ENCODE measurements around the gene SGCD. TPM values are rescaled to one million over a fixed set of nuclear protein-coding genes. Genes with fewer than 3 reads are reported as not detected.

Gene SGCD
- total RNA-seq, 1 donor from 2014 or later: 75.2 TPM

GRCh38 chr5:156476678-156477077 is 149.7 kb downstream of the SGCD start:
- DNase-seq (ENCODE audit: missing footprints) (no peak), ATAC-seq (no peak)
- intact Hi-C loops (cut with DNase I): loop anchor here (5.0 kb wide), 1 partner anchor 106 kb away; no protein-coding TSS in a partner anchor

GRCh38 chr5:156477196-156477595 is 150.2 kb downstream of the SGCD start:
- DNase-seq (ENCODE audit: missing footprints): no peak
- intact Hi-C loops (cut with DNase I): loop anchor here (5.0 kb wide), 1 partner anchor 105 kb away; no protein-coding TSS in a partner anchor
- ATAC-seq: no peak

GRCh38 chr5:156479849-156480248 is 152.9 kb downstream of the SGCD start:
- intact Hi-C loops (cut with DNase I): loop anchor here (5.0 kb wide), 1 partner anchor 102 kb away; no protein-coding TSS in a partner anchor
- DNase-seq (ENCODE audit: missing footprints): no peak

GRCh38 chr5:156481741-156482140 is 154.8 kb downstream of the SGCD start:
- intact Hi-C loops (cut with DNase I): no loop called here

More at GRCh38 chr5:156479849-156480248, 152.9 kb downstream of the SGCD start:
- ATAC-seq: no peak

GRCh38 chr5:156482818-156483217 is 155.9 kb downstream of the SGCD start:
- DNase-seq (ENCODE audit: missing footprints): no peak

More at GRCh38 chr5:156481741-156482140, 154.8 kb downstream of the SGCD start:
- DNase-seq (ENCODE audit: missing footprints): no peak
- no peak for ATAC-seq

GRCh38 chr5:156486394-156487238 is 159.7 kb downstream of the SGCD start:
- DNase-seq (ENCODE audit: missing footprints) (no peak), ATAC-seq (no peak)
- intact Hi-C loops (cut with DNase I): no loop called here

More at GRCh38 chr5:156482818-156483217, 155.9 kb downstream of the SGCD start:
- ATAC-seq: no peak
- intact Hi-C loops (cut with DNase I): no loop called here

- no peak for DNase-seq (ENCODE audit: missing footprints)
- ATAC-seq: peak; percentile 50
- intact Hi-C loops (cut with DNase I): no loop called here
These were observed 164.8 kb downstream of the SGCD start for GRCh38 chr5:156491766-156492165.

- DNase-seq (ENCODE audit: missing footprints) (no peak), ATAC-seq (no peak)
- intact Hi-C loops (cut with DNase I): no loop called here
These were observed 169.3 kb downstream of the SGCD start for GRCh38 chr5:156496291-156496690.

GRCh38 chr5:156497804-156498208 is 170.8 kb downstream of the SGCD start:
- intact Hi-C loops (cut with DNase I): no loop called here
- peak; percentile 40 for ATAC-seq

GRCh38 chr5:156498226-156498980 is 171.4 kb downstream of the SGCD start:
- ATAC-seq (no peak), DNase-seq (ENCODE audit: missing footprints) (no peak)
- intact Hi-C loops (cut with DNase I): no loop called here

More at GRCh38 chr5:156497804-156498208, 170.8 kb downstream of the SGCD start:
- DNase-seq (ENCODE audit: missing footprints): no peak

- DNase-seq (ENCODE audit: missing footprints) (no peak), ATAC-seq (no peak)
- intact Hi-C loops (cut with DNase I): no loop called here
These were observed 173.8 kb downstream of the SGCD start for GRCh38 chr5:156500755-156501154.

- intact Hi-C loops (cut with DNase I): no loop called here
- DNase-seq (ENCODE audit: missing footprints) (no peak), ATAC-seq (no peak)
These were observed 178.1 kb downstream of the SGCD start for GRCh38 chr5:156505101-156505500.

- intact Hi-C loops (cut with DNase I): no loop called here
- DNase-seq (ENCODE audit: missing footprints) (no peak), ATAC-seq (no peak)
These were observed 186.3 kb downstream of the SGCD start for GRCh38 chr5:156513123-156513815.

- DNase-seq (ENCODE audit: missing footprints) (no peak), ATAC-seq (no peak)
- intact Hi-C loops (cut with DNase I): no loop called here
These were observed 188.2 kb downstream of the SGCD start for GRCh38 chr5:156515121-156515520.

GRCh38 chr5:156515803-156516360 is 188.9 kb downstream of the SGCD start:
- no peak for DNase-seq (ENCODE audit: missing footprints)
- ATAC-seq: no peak
- intact Hi-C loops (cut with DNase I): no loop called here

- intact Hi-C loops (cut with DNase I): no loop called here
- ATAC-seq (no peak), DNase-seq (ENCODE audit: missing footprints) (no peak)
These were observed 195.9 kb downstream of the SGCD start for GRCh38 chr5:156522651-156523529.

GRCh38 chr5:156523607-156524006 is 196.6 kb downstream of the SGCD start:
- intact Hi-C loops (cut with DNase I): no loop called here
- ATAC-seq: no peak
- no peak for DNase-seq (ENCODE audit: missing footprints)

Measured in Right ventricle myocardium inferior (tissue), 1 donor.